ENCODE results near the gene SLC2A8.
A peak's percentile ranks its signal among the peaks of the same experiment; 100 is the strongest.

The SLC2A8 gene

DNA sequence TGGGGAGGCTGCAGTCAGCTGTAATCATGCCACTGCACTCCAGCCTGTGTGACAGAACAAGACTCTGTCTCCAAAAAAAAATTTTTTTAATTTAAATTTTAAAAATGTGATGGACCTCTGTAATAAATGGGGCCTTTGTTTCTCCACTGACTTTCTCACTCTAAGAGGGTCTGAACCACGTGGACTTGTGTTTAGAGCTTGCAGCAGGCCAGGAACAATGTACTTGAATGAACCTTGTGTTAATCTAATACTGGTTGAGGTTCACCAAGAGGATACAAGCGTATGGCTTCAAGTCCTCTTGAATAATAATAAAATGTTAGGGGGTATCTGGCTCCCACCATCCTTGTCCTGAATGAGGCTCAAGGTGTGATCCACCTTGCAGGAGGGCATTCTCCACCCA is 14.4 kb upstream of the SLC2A8 start:
- no peak for DNase-seq

DNA sequence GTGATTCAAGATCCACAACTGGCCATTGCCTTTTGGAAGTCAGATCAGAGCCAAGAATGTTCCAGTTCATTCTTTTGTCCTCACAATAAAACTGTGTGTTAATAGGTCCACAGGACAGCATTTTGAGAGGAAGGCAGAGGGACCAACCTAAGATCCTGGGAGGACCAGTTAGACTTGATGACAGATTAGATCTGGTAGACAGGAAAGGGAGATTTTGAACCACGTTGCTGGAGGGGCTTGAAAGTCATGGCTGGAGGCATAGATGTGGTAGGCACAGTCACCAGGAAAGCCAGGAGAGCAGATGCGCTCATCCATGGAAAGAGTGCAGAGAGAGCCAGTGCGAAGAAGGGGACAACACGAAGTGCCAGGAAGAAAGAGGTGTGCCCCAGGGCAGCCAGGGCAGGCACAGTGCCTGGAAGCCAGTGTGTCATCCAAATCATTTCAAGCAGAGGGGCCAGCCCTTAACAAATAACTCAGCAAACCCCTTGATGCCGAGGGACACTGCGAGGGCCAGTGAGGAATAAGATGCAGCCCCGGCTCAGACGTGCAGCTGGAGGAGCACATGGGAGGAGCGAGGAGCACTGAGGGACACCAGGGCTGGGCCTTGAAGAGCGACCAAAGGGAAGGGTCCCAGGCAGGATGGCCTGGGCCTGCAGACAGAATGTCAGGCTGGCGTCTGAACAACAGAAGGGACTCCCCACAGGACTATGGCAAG is 12.8 kb upstream of the SLC2A8 start:
- no peak for DNase-seq

DNA sequence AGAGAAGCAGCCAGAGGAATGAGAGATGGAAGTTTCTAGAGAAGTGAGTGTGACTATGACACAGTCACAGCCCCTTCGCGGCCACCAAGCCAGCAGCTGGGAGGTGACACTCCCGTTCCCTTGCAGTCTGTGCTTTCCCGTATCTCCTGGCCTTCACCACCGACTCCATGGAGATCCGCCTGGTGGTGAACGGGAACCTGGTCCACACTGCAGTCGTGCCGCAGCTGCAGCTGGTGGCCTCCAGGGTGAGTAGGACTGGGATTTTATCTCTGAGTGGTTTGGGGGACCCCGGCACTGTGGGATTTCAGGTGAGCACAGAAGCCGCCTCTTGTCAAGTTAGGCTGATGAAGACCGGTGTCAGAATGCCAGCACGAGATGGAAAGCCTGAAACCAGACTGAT is 12.1 kb upstream of the SLC2A8 start:
- DNase-seq: no peak

DNA sequence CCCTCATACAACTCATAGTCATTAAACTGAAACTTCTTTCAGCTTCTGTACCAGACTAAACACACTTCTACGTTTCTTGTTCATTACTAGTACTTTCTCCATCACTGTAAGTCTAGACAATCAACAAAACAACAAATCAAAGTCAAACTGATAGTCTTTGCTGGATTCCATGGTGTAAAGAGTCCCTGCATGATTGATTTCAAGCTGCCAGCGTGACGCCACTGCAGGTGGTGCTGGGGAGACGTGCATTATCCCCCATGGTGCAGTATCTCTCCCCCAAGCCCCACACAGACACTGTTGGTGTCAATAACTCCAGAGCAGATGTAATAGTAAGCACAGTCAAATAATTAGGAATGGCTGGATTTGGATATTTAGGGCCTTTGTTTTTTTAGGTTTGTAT is 10.7 kb upstream of the SLC2A8 start:
- no peak for DNase-seq

DNA sequence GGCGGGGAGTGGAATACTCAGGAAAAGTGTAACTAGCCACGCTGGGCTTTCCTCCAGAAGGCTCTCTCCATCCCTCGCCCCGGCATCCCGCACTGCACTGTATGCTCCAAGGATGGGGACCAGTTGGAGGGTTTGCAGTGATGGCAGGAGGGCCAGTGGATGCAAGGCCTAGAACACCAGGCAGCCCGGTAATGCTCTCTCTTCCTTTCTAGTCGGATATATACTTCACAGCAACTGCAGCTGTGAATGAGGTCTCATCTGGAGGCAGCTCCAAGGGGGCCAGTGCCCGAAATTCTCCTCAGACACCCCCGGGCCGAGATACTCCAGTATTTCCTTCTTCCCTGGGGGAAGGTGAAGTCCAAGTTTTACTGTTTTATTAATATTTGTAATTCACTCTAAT is 10.0 kb upstream of the SLC2A8 start:
- DNase-seq: no peak

DNA sequence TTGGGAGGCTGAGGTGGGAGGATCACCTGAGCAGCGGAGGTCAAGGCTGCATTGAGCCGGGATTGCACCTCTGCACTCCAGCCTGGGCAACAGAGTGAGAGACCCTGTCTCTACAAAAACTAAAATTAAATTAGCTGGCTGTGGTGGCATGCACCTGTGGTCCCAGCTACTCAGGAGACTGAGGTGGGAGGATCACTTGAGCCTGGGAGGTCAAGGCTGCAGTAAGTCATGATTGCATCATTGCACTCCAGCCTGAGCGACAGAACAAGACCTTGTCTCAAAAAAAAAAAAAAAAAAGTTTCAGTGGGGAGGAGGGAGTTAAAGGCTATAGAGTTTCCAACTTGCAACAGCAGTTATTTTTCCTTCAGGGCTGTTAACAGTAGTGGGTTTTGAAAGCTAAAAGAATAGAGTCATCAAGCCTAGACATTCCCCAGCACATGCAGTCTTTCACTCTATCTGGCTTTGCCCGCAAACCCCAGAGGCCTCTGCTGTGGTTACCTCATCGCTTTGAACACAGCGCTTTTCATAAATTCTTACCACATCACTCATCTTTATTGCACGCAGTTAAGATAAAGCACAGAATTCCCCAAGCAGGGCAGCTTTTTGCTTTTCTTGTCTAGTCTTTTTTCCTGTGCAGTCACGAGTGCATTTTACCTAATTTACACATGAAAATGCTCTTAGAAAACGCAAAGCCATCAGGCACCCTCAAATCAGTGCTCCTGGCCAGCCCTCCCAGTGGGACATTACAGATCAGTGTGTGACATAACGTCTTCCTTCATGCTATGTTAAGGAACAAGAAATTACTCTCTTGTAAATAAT is 8.7 kb upstream of the SLC2A8 start:
- peak; percentile 57 to 77 (median 74) for DNase-seq

DNA sequence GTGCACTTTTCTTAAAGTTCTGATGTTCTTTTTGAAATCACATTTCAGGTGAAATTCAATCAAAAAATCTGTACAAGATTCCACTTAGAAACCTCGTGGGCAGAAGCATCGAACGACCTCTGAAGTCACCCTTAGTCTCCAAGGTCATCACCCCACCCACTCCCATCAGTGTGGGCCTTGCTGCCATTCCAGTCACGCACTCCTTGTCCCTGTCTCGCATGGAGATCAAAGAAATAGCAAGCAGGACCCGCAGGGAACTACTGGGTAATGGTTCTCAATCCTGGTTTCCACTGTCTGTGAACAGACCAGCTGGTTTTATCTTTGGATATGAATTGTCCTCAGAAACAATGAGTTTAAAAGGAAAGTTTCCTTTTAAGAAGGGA is 8.1 kb upstream of the SLC2A8 start:
- DNase-seq: no peak

DNA sequence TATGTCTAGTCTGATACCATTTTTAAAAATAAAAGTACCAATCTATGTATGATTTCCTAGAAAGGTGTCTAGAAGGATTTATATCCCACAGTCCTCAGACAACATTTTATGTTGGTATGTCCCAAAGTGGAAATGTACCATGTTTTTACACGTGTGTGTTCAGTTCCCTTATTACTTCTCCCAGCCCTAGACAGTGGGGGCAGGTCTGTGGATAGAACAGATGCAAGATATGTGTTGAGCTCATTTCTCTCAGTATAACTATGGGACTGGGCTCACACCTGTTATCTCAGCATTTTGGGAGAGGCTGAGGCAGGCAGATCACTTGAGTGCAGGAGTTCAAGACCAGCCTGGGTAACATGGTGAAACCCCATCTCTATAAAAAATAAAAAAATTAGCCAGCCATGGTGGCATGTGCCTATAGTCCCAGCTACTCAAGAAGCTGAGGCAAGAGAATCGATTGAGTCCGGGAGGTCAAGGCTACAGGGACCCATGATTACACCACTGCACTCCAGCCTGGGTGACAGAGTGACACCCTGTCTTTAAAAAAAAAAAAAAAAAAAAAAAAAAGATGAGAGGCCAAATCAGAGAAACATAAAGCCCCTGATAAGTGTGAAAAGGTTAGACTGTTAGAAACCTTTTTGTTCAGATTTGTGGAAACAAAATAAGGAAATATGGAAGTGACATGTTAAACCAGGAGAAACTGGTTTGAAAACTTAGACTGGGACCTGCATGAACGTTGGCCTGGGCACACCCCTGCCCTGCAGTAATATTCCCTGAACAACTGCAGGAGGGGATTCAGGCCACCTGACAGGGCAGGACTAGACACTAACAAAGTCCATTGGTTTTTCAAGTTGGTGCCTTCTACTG is 7.4 kb upstream of the SLC2A8 start:
- no peak for DNase-seq

DNA sequence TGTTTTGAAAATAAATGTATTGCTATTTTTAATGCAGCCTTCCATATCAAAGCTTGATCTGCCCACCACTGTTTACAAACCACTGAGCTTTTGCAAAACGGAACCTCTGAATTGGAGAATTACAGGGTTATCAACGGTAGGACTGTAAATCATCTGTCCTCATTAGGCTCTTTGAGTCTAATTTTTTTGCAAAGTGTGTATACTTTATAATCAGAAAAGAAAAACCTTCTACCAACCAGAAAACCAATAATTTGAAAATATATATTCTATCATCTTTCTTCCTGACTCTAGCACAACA is 6.8 kb upstream of the SLC2A8 start:
- DNase-seq: no peak

DNA sequence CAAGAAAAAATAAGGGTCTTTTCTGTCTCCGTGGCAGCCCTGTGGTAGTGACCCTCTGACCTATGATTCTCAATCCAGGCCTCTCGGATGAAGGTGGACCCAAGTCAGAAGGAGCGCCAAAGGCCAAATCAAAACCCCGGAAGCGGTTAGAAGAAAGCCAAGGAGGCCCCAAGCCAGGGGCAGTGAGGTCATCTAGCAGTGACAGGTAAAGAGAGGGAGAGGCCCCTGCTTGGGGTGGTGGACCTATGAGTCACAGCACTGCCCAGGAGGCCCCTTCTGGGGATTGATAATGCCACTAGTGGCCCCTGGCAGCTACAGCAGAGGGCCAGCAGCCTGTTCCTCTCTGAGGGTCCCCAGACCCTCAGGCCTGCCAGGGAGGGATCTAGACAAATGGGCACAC is 6.4 kb upstream of the SLC2A8 start:
- DNase-seq: no peak

DNA sequence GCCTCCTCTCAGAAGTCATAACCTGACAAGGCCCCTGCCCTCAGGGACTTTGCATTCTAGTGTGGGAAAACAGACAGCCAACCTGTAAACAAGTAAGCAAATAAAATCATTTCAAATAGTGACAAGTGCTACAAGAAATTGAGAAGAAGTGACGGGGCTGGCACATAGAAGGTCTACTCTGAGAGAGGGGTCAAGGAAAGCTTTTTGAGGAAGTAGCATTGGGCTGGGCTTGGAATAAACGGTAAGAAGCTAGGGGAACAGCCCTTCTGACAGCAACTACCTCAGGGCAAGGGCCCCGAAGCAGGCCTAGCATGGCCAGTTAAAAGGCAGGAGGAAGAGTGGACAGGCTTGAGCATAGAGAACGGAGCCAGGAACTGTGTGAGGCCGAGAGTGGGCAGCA is 4.8 kb upstream of the SLC2A8 start:
- DNase-seq: peak in 2 of 4 experiments; percentile 21 to 33

DNA sequence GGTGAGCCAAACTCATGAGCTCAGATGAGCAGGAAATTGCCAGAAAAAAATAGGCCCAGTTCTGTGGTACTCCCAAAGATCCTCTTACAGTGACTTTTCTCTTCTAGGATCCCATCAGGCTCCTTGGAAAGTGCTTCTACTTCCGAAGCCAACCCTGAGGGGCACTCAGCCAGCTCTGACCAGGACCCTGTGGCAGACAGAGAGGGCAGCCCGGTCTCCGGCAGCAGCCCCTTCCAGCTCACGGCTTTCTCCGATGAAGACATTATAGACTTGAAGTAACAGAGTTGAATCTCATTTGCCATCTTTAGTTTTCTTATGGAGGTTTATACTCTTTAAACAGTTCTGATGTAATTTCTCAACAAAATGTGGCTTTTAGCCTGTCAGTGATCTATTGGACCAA is 4.0 kb upstream of the SLC2A8 start:
- no peak for DNase-seq

DNA sequence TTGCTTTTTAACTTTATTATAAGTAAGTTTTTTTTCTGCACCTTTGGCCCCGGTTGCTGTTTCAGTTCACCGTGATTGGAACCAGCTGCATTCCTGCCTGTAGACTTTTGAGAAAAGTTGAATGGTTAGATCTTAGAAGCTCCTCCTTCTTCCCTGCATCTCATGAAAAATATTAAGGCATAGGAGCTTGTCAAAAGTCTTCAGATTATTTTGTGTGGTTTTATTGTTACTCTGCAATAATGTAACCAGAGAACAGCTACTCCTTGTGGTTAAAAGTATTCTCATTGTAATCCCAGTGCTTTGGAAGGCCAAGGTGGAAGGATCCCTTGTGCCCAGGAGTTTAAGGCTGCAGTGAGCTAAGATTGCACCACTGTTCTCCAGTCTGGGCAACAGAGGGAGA is 3.3 kb upstream of the SLC2A8 start:
- no peak for DNase-seq

DNA sequence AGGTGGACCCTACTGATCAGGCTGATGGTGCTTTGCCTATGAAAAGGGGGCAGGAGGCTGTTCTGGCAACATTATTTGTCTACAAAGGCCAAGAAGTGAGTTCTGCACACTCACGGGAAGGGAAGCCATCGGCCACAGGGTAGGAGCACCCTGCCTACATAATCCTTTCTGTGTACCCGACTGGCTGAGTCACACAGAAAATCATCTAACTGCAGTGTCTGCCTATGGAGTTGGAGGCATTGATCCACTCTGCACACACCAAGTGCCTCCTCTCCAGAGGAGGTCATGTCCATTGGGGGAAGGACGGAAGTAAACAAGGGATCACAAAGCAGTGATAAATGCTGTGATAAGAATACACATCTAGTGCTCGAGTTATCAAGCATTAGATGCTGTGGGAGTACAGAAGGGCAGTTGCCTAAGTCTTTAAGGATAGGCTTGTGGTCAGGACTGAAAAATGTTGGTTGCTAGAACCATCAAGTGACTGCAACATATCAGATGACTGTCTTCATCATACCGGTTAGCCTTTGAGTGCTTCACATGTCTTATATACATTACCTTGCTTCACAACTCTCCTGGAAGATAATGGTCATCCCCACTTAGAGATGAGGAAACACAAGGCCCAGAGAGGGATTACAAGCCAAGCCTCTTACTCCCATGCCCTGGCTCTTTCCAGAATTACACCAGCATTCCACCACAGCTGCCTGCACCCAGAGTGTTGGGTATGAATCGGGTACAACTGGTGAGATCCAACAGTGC is 1.3 kb upstream of the SLC2A8 start:
- DNase-seq: peak in 3 of 4 experiments; percentile 15 to 52 (median 39)

DNA sequence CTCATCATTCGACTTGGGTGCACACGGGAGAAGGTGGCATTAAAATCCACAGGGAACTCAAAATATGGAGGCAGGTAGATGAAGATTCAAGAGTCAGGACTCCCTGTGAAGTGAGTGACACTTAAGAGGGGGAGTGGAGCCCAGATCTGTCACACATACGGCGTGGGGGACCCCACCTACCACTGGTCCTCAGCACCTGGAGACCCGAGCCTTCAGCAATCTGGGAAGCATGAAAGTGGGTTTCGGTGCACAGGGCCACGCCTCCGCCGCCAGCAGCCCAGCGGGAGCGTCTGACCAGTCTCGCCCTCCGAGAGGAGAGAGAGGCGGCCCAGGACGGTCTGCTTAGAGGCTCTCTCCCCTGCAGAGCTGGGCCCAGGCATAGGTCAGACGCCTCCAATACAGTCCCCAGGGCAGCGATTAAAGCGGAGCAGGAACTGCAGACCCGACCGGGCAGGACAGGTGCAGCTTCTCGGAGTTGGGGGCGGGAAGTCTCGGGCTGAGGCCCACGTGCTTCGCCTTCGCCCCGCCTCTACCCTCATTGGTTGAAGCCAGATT is 639 bp upstream of the SLC2A8 start:
- no peak for DNase-seq

DNA sequence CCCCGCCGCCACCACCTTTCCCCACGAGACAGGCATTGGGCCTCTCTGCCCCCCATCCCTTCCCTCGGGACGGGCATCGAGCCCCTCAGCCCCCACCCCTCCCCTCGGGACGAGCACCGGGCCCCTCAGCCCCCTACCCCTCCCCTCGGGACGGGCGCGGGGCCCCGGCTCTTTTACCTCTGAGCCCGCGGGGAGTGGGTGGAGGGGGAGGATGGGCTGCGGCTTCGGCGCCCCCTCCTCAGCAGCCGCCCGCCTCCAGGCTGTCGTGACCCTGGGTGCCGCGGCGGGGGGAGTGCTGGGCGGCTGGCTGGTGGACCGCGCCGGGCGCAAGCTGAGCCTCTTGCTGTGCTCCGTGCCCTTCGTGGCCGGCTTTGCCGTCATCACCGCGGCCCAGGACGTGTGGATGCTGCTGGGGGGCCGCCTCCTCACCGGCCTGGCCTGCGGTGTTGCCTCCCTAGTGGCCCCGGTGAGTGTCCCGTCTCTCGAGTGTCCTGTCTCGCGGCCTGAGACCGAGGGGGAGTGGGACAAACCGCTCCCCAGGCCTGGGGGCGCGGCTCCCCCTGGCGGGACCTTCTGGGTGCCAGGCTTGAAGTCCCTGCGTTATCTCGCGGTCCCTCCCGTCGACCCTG is 791 bp downstream of the SLC2A8 start:
- DNase-seq: peak; percentile 37 to 75 (median 53)

DNA sequence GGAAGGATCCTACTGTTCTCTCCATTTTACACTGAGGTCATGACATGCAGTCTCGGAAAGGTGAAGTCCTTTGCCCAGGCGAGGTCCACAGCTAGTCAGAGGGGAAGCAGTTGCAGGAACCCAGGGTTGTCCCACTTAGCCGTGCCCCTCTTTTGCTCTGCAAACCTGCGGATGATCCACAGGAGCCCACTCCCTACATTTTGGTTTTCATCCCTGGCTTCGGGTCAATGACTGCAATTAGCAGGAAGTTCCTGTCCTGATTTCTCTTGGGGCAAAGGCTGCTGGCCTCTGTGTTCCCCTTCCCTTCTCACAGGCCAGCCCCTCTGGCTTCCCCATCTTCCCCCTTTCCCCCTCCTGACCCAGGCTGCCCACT is 1.3 kb downstream of the SLC2A8 start:
- DNase-seq: peak in 2 of 4 experiments; percentile 17 to 43

DNA sequence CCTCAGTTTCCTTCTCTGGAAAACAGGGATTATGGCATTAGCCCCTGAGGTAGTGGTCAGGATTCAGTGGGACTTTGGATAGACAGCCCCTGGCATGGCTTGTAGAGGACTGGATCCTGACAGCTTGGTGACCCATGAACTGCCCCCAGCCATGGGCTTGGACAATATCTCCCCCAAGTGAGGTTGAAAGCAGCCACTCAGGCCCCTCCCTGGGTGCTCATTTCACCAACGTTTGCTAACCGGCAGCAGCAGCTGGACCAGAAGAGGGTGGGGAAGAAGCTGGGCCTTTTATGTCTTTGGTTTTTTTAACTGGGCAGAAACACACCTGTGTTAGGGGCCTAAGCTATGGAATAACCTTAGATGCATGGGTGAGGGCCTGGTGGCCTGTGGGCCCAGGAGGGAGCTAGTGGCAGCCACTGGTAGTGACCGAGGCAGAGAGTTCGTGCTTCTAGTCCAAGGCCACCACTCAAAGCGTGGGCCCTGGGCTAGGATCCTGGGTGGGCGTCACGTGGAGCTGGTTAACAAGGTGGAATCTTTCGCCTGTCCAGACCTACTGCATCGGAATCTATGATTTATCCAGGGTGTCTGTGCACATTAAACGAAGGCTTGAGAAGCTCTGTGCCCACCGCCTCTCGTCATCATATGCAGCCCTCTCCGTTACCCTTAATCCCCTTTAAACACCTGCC is 1.9 kb downstream of the SLC2A8 start:
- DNase-seq: no peak

DNA sequence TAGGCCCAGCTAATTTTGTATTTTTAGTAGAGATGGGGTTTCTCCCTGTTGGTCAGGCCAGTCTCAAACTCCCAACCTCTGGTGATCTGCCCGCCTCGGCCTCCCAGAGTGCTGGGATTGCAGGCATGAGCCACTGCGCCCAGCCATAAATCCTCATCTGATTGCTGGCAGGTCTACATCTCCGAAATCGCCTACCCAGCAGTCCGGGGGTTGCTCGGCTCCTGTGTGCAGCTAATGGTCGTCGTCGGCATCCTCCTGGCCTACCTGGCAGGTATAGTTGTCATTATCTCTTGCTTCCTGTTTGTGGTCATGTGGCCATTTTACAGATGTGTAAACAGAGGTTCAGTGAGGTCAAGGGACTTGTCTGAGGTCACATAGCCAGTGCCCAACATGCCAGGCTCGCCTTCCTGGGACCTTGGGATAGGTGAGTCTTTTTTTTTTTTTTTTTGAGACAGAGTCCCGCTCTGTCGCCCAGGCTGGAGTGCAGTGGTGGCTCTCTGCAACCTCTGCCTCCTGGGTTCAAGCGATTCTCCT is 2.8 kb downstream of the SLC2A8 start:
- DNase-seq: no peak

DNA sequence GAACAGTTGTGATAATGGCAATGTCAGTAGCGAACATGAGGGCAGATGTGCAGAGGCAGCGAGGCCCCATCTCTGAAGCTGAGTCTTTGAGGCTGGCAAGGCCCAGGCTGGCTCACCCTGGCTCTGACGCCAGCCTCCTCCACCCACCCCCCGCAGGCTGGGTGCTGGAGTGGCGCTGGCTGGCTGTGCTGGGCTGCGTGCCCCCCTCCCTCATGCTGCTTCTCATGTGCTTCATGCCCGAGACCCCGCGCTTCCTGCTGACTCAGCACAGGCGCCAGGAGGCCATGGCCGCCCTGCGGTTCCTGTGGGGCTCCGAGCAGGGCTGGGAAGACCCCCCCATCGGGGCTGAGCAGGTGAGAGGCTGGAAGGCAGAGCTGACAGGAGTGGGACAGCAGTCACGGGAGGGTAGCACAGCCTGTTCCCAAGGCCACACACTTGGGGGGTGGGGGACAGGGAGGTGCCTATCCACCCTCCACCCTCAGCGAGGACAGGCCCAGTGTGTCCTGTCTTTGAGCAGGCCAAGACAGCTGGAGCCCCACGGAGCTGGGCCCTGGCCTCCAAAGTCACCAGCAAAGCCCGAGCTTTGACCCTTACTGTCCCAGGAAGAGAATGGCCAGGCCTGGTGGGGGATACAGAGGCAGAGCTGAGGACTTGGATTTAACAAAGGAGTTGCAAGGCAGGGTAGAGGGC is 5.6 kb downstream of the SLC2A8 start:
- no peak for DNase-seq

Data from suppressor macrophage (primary cell).